Measurements from ENCODE around the gene SYT8. TPM values are rescaled to one million over a fixed set of nuclear protein-coding genes. Genes with fewer than 3 reads are reported as not detected.

Gene SYT8
- total and polyA plus RNA-seq, 2 donors (not counting 1 experiment from before 2014, with no cell fraction given) = not detected

DNA sequence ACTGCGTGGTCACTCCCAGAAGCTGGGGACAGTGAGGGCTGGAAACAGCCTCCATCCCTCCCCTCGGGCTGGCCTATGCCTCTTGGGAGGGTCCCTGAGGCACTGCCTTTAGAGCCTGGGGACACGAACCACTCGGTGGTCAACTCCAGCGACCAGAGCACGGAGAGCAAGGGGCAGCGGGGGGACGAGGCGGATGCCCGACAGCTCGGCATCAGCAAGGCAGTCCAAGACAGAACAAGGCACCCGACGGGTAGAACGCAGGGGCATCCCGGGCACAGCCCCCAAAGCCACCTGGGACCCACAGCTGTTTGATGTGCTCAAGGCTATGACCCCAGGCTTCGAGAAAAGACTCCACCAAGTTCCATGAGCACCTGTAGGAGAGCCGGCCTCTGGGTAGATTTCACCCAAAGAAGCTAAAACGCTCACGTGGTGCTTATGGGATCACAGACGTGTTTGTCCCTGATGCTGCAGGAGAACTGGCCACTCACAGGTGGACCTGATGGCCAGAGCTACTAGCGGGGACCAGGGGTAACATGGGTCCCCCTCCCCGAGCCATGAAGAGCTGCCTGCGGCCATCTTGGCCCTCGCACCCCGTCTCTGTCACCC is 17.6 kb downstream of the SYT8 start:
- peaks cover 75% of the 10 kb centered on the region for H3K4me1 Mint-ChIP-seq
- Histone ChIP-seq H3K4me3 (ENCODE audit: control extremely low read depth in 1 of 5, extremely low read depth in 1 of 5, insufficient read depth in 1 of 5, low read depth in 2 of 5, low read length in 4 of 5) (peak overlapping the region in 4 of 5 experiments; percentile 73 to 97 (median 96)), H3K79me2 (ENCODE audit: control insufficient read depth, insufficient read depth, low read length) (peaks cover 62% of the 10 kb centered on the region), H2AFZ (ENCODE audit: insufficient read depth, low read depth, low read length, poor library complexity, severe bottlenecking) (peak overlapping the region; percentile 52), H4K20me1 (ENCODE audit: control insufficient read depth, insufficient read depth, low read length, poor library complexity, severe bottlenecking) (peaks cover 45% of the 10 kb centered on the region), H3K36me3 (replicated peaks in 1 of 2; ENCODE audit: control extremely low read depth in 1 of 2, control insufficient read depth in 1 of 2, extremely low read depth in 1 of 2, insufficient read depth in 2 of 2, low read length in 1 of 2) (peaks cover 0 to 25% of the 10 kb centered on the region in 2 experiments), H3K4me2 (replicated peaks; ENCODE audit: low read depth, low read length, poor library complexity, severe bottlenecking) (peak overlapping the region; percentile 94), H3K9me3 (ENCODE audit: control extremely low read depth in 1 of 3, control insufficient read depth in 2 of 3, insufficient read depth in 1 of 3, low read length in 2 of 3) (no peaks in the 10 kb centered on the region), H3K9ac (ENCODE audit: low read length) (peak overlapping the region; percentile 91), H3K27ac (ENCODE audit: low read length in 2 of 2) (peak overlapping the region; percentile 94 to 99), H3K27me3 (replicated peaks in 1 of 4; ENCODE audit: control extremely low read depth in 1 of 4, control insufficient read depth in 3 of 4, insufficient read depth in 4 of 4, low read length in 3 of 4) (no peaks in the 10 kb centered on the region), H3K4me1 (ENCODE audit: control insufficient read depth in 2 of 2, insufficient read depth in 2 of 2, low read length in 2 of 2) (peaks cover 73 to 90% of the 10 kb centered on the region in 2 donors)
- 49% methylated on average over 21 of the region's 25 CpGs for whole genome bisulfite sequencing (ENCODE audit: insufficient coverage)
- TF ChIP-seq CTCF (IDR thresholded peaks at IDR 0.05) (no peak), EZH2 (IDR thresholded peaks at IDR 0.05; ENCODE audit: borderline replicate concordance, insufficient read depth, low read depth, low read length, poor library complexity, severe bottlenecking) (no peak)
- no peaks in the 10 kb centered on the region for H3K9me3 Mint-ChIP-seq (ENCODE audit: insufficient read depth)
- ATAC-seq (ENCODE audit: low read depth) = no peak
- H3K4me3 Mint-ChIP-seq = peak overlapping the region; percentile 100
- intact Hi-C loops (cut with micrococcal nuclease) = loop anchor here (1.0 to 5.0 kb wide), 6 partner anchors 12 to 1010 kb away; partner anchors contain the start of genes POLR2L, TNNT3, TSPAN4 and TSSC4
- H3K27ac Mint-ChIP-seq = peak overlapping the region; percentile 91
- POLR2A ChIA-PET = interaction anchor here (0.5 to 4.3 kb wide), 6 partner anchors 11 to 1049 kb away, joined by 3 to 18 read pairs (median 6); partner anchors contain the start of gene TNNI2
- no peaks in the 10 kb centered on the region for H3K27me3 Mint-ChIP-seq
- DNase-seq = no peak
- CTCF ChIA-PET = interaction anchor here (0.8 to 10.2 kb wide), 9 partner anchors 13 to 299 kb away, joined by 3 to 104 read pairs (median 4); partner anchors contain the start of gene TNNI2

GRCh38 chr11:1852877-1853276 is 18.1 kb downstream of the SYT8 start, which contains the start of gene LSP1:
Gene LSP1, plus strand, starts transcription at chr11:1853084. Its CDS starts 61 bp downstream, at chr11:1853145.
- ATAC-seq (ENCODE audit: low read depth) = peak; percentile 60
- Histone ChIP-seq H3K27me3 (replicated peaks in 1 of 4; ENCODE audit: control extremely low read depth in 1 of 4, control insufficient read depth in 3 of 4, insufficient read depth in 4 of 4, low read length in 3 of 4) (no peaks in the 10 kb centered on the region), H3K9ac (ENCODE audit: low read length) (peak within 1 kb of the TSS; percentile 91), H4K20me1 (ENCODE audit: control insufficient read depth, insufficient read depth, low read length, poor library complexity, severe bottlenecking) (peaks cover 50% of the 10 kb centered on the region), H3K4me2 (replicated peaks; ENCODE audit: low read depth, low read length, poor library complexity, severe bottlenecking) (peak within 1 kb of the TSS; percentile 94), H3K36me3 (replicated peaks in 1 of 2; ENCODE audit: control extremely low read depth in 1 of 2, control insufficient read depth in 1 of 2, extremely low read depth in 1 of 2, insufficient read depth in 2 of 2, low read length in 1 of 2) (peaks cover 0 to 30% of the 10 kb centered on the region in 2 experiments), H3K4me1 (ENCODE audit: control insufficient read depth in 2 of 2, insufficient read depth in 2 of 2, low read length in 2 of 2) (peaks cover 74 to 90% of the 10 kb centered on the region in 2 donors), H3K9me3 (ENCODE audit: control extremely low read depth in 1 of 3, control insufficient read depth in 2 of 3, insufficient read depth in 1 of 3, low read length in 2 of 3) (no peaks in the 10 kb centered on the region), H3K79me2 (ENCODE audit: control insufficient read depth, insufficient read depth, low read length) (peaks cover 67% of the 10 kb centered on the region), H3K4me3 (ENCODE audit: control extremely low read depth in 1 of 5, extremely low read depth in 1 of 5, insufficient read depth in 1 of 5, low read depth in 2 of 5, low read length in 4 of 5) (peak within 1 kb of the TSS; percentile 57 to 97 (median 95)), H3K27ac (ENCODE audit: low read length in 2 of 2) (peak within 1 kb of the TSS; percentile 94 to 99), H2AFZ (ENCODE audit: insufficient read depth, low read depth, low read length, poor library complexity, severe bottlenecking) (peak within 1 kb of the TSS; percentile 52)
- Mint-ChIP-seq H3K9me3 (ENCODE audit: insufficient read depth) (no peaks in the 10 kb centered on the region), H3K4me1 (peaks cover 72% of the 10 kb centered on the region), H3K27me3 (no peaks in the 10 kb centered on the region), H3K27ac (peak within 1 kb of the TSS; percentile 91), H3K4me3 (peak within 1 kb of the TSS; percentile 100)
- ChIA-PET POLR2A (interaction anchor here (0.5 to 4.3 kb wide), 7 partner anchors 12 to 532 kb away, joined by 3 to 18 read pairs (median 6); partner anchors contain the start of genes PRR33 and TNNI2), CTCF (interaction anchor here (0.9 to 10.2 kb wide), 8 partner anchors 13 to 299 kb away, joined by 3 to 104 read pairs (median 6); partner anchors contain the start of gene TNNI2)
- intact Hi-C loops (cut with micrococcal nuclease) = loop anchor here (1.0 to 5.0 kb wide), 6 partner anchors 13 to 1011 kb away; partner anchors contain the start of genes POLR2L, TNNT3, TSPAN4 and TSSC4
- 1% methylated on average over 15 of the region's 18 CpGs for WGBS (ENCODE audit: insufficient coverage)
- peak; percentile 95 for DNase-seq
- TF ChIP-seq EZH2 (IDR thresholded peaks at IDR 0.05; ENCODE audit: borderline replicate concordance, insufficient read depth, low read depth, low read length, poor library complexity, severe bottlenecking) (no peak), CTCF (IDR thresholded peaks at IDR 0.05) (no peak)

Data from B cell (primary cell).